ENCODE results near the gene HOXC6. TPM values are rescaled to one million over a fixed set of nuclear protein-coding genes. Genes with fewer than 3 reads are reported as not detected.

HOXC6 gene
- total RNA-seq, 4 donors from 2014 or later, result 3.6 to 17.3 (median 7.2) TPM

DNA sequence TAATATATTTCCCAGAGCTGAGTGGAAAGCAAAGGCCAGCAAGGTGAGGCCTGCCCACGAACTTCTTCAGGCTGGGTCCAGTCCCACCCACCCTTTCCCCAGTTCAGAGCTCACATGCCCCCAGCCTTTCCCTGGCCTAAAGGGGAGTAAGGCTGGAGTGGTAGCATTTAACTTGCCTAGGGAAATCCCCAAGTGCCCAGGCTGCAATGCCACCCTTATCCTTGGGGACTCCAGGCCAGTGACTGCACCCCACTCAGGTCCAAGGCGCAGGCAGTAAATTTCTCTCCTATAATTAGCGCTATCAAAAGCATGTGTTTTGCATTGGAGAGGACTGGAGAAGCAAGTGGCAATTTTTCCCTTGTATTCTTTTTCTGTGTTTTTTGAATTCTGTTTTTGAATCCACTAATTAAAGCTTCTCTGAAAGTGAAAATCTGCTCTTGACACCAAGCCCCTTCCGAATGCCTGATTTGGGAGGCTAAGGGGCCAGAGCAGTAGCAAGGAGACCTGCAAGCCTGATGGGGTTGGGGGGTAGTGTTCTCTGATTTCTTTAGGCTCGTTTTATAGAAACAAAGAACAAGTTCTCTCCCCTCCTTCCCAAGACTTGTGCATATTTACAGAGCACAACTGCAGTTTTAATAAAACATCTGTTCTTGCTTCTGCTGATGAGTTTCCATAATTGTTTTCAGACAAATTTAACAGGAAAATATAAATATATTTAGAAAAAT is 3.5 kb upstream of the HOXC6 start:
- H3K27ac ChIP-seq, result peak overlapping the region; percentile 46 to 99 (median 96)
- peaks cover 0 to under 1% (median 0%) of the 10 kb centered on the region in 3 donors for H3K36me3 ChIP-seq
- no peaks in the 10 kb centered on the region for H3K9me3 ChIP-seq
- peaks cover 0 to 100% (median 43%) of the 10 kb centered on the region in 4 donors for H3K4me1 ChIP-seq
- no peak for DNase-seq (ENCODE audit: low spot score in 2 of 2)
- 27 to 32% methylated on average over 5 of the region's 5 CpGs for WGBS, 2 donors
- TF ChIP-seq, protein P1, sequence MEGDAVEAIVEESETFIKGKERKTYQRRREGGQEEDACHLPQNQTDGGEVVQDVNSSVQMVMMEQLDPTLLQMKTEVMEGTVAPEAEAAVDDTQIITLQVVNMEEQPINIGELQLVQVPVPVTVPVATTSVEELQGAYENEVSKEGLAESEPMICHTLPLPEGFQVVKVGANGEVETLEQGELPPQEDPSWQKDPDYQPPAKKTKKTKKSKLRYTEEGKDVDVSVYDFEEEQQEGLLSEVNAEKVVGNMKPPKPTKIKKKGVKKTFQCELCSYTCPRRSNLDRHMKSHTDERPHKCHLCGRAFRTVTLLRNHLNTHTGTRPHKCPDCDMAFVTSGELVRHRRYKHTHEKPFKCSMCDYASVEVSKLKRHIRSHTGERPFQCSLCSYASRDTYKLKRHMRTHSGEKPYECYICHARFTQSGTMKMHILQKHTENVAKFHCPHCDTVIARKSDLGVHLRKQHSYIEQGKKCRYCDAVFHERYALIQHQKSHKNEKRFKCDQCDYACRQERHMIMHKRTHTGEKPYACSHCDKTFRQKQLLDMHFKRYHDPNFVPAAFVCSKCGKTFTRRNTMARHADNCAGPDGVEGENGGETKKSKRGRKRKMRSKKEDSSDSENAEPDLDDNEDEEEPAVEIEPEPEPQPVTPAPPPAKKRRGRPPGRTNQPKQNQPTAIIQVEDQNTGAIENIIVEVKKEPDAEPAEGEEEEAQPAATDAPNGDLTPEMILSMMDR (IDR thresholded peaks at IDR 0.05), result no peak
- TF ChIP-seq POLR2A (IDR thresholded peaks at IDR 0.05) (no peak), EP300 (IDR thresholded peaks at IDR 0.05) (no peak)
- H3K4me3 ChIP-seq, result peak overlapping the region in 2 of 4 donors; percentile 32 to 38
- peaks cover 0 to 31% of the 10 kb centered on the region in 2 donors for H3K27me3 ChIP-seq

DNA sequence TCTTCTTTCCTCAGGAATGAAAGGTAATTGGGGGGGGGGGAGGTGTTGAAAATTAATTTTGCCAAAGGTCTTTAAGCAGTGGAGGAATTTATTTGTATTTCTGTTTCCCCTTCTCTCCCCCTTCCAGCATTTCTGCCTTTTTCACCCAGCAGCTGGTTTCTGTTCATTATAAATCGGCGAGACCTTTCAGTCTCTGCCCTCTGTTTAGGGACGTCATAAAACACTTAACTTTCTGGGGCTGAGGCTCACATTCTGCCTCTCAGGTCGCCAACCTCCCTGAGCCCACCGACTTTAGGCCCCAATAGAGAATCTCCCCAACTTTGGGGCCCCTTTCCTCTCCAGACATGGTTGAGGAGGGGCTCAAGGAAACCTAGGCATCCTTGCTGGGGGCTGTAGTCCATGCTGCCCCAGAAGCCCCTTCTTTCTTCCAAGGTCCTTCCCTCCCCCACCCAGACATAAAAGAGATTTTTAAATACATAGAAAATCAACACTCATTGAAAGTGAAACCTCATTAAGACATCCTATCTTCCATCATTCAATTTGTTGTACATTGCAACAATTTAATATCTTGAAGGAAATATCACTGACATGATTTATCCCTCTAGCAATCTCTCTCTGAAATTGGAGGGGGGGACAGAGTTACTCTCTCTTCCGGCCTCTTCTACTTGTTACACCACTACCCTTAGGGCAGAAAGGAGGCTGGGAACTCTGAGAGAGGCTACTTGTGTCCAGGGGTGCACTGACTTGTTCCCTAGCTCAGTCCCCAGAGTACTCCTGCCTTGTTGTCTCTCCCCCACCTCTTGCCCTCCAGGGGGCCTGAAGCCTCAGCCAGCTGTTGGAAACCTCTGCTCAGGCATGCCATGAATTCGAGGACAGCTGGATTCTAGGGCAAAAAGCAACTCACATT is 2.5 kb upstream of the HOXC6 start:
- peaks cover 0 to 41% of the 10 kb centered on the region in 2 donors for H3K27me3 ChIP-seq

DNA sequence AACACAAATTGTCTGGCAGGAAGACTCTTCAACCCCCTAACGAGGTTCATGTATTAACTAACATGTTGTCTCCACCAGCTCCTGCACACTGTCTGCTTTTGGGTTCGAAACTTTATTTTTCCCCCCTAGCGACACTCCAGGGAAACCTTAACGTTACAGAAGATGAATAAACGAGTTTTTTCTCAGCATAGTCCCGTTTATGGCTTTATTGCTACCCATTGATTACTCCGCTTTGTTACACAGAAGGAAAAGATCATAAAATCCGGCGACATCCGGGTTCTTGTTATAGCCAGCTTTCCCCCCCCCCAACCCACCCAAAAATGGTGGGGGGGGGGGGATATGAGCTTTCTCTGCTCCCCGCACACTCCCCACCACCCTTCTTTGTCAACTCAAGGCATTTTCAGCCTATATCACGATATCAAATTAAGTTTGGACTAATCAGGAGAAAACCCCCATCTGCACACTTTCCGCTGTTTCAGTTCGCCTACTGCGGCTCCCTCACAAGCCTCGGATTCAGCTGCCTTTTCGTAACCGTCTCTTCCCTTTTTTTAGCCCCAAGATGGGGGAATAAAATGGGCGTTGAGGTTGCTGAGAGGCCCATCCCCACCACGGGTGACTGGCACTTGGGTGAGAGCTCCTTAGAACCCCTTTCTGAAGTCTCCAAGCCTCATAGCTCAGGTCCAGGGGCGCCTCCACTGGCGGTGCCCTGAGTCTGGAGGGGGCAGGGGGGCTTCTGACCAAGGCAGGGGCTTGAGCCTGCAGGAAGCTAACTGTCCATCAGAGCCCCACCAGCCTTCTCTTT is 1.4 kb upstream of the HOXC6 start:
- peaks cover 0 to 7% (median 0%) of the 10 kb centered on the region in 3 donors for H3K36me3 ChIP-seq
- H3K27ac ChIP-seq, result peak overlapping the region; percentile 59 to 99 (median 84)
- H3K4me3 ChIP-seq, result peak overlapping the region in 1 of 4 donors; percentile 10
- DNase-seq (ENCODE audit: low spot score in 2 of 2), result no peak
- 28 to 34% methylated on average over 22 of the region's 22 CpGs for WGBS, 2 donors
- peaks cover 0 to 45% of the 10 kb centered on the region in 2 donors for H3K27me3 ChIP-seq
- H3K4me1 ChIP-seq, result peaks cover 0 to 100% (median 35%) of the 10 kb centered on the region in 4 donors
- H3K9me3 ChIP-seq, result no peaks in the 10 kb centered on the region
- no peak for TF ChIP-seq EP300 (IDR thresholded peaks at IDR 0.05)
- no peak for TF ChIP-seq POLR2A (IDR thresholded peaks at IDR 0.05)
- TF ChIP-seq, protein P1 (IDR thresholded peaks at IDR 0.05), result no peak

More for the DNA sequence above, 2.5 kb upstream of the HOXC6 start:
- Histone ChIP-seq H3K4me3 (peak overlapping the region in 2 of 4 donors; percentile 13 to 29), H3K4me1 (peaks cover 0 to 100% (median 39%) of the 10 kb centered on the region in 4 donors), H3K36me3 (peaks cover 0 to 7% (median 0%) of the 10 kb centered on the region in 3 donors), H3K9me3 (no peaks in the 10 kb centered on the region), H3K27ac (peak overlapping the region; percentile 59 to 99 (median 84))
- no peak for DNase-seq (ENCODE audit: low spot score in 2 of 2)
- no peak for TF ChIP-seq POLR2A (IDR thresholded peaks at IDR 0.05)
- no peak for TF ChIP-seq EP300 (IDR thresholded peaks at IDR 0.05)
- TF ChIP-seq, protein P1 (IDR thresholded peaks at IDR 0.05), result no peak
- 20% methylated on average over 7 of the region's 7 CpGs for WGBS, 2 donors

DNA sequence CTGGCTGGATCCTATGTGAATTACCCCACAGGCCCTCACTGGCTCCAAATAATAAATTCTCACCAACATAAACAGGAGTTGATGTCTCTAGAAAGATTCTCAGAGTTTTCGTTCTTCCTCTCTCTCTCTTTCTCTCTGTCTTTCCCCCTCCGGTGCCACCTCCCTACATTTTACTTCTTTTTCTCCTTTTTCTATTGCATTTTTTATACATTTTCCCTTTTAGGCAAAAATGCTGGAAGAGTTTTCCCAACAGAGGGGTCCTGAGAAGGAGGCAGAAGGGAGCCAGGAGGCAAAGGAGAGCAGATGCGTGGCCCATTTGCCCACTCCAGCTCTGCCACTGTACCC is 826 bp upstream of the HOXC6 start:
- DNase-seq (ENCODE audit: low spot score in 2 of 2), result no peak
- no peaks in the 10 kb centered on the region for H3K9me3 ChIP-seq
- peaks cover 0 to 50% of the 10 kb centered on the region in 2 donors for H3K27me3 ChIP-seq
- peak overlapping the region; percentile 66 to 99 (median 84) for H3K27ac ChIP-seq
- TF ChIP-seq, protein P1 (IDR thresholded peaks at IDR 0.05), result no peak
- TF ChIP-seq POLR2A (IDR thresholded peaks at IDR 0.05) (no peak), EP300 (IDR thresholded peaks at IDR 0.05) (no peak)
- H3K4me1 ChIP-seq, result peaks cover 0 to 100% (median 32%) of the 10 kb centered on the region in 4 donors
- WGBS, 2 donors, result 52 to 59% methylated on average over 3 of the region's 3 CpGs
- no peak overlapping the region for H3K4me3 ChIP-seq
- peaks cover 0 to 7% (median 0%) of the 10 kb centered on the region in 3 donors for H3K36me3 ChIP-seq

All from tibial nerve (tissue), 4 donors.